LNCAP (cell line): ENCODE measurements around the gene ABHD12.

Source experiments
- TF ChIP-seq, protein P1 (sequence below): fragments of 450-650 bp; IDR thresholded peaks from 2 replicates; pipeline ENCODE4 v1.5.1; 2017; ENCODE audit warnings: mild to moderate bottlenecking

The ABHD12 gene

DNA sequence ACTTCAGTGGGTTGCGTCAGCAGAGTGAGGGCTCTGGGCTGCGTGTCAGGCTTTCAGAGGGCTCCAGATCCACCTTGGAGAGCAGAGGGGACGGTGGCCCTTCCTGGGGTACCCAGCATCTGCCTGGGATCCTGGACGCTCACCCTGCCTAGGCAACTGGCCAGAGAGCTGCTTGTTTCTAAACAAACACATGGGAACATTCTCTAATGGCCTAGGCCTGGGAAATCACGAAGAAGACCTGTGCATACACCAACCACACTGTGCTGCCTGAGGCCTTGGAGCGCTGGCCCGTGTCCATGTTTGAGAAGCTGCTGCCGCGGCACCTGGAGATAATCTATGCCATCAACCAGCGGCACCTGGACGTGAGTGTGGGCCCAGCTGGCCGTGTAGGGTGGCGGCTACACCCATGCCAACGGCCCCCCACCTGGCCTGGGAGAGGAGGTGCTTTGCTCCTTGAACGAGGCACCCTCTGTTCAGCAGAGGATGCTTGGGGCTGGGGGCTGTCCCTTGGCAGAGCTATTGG, 110.5 kb downstream of the ABHD12 start:
- TF ChIP-seq, protein P1, sequence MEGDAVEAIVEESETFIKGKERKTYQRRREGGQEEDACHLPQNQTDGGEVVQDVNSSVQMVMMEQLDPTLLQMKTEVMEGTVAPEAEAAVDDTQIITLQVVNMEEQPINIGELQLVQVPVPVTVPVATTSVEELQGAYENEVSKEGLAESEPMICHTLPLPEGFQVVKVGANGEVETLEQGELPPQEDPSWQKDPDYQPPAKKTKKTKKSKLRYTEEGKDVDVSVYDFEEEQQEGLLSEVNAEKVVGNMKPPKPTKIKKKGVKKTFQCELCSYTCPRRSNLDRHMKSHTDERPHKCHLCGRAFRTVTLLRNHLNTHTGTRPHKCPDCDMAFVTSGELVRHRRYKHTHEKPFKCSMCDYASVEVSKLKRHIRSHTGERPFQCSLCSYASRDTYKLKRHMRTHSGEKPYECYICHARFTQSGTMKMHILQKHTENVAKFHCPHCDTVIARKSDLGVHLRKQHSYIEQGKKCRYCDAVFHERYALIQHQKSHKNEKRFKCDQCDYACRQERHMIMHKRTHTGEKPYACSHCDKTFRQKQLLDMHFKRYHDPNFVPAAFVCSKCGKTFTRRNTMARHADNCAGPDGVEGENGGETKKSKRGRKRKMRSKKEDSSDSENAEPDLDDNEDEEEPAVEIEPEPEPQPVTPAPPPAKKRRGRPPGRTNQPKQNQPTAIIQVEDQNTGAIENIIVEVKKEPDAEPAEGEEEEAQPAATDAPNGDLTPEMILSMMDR, result no peak

DNA sequence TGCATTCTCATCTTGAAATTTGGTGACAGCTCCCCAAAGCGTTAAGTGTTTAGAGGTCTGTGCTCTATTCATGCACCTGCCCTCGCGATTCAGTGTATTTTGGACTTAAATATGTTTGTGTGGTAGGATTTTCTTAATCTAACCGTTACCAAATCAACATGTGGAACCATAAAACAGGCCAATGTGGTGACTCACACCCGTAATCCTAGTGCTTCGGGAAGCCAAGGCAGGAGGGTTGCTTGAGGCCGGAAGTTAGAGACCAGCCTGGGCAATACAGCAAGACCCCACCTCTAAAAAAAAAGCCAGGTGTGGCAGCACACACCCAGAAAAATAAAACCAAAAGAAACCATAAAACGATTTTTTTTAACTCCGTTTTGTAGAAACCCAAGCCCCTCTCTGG, 111.2 kb downstream of the ABHD12 start:
- TF ChIP-seq, protein P1, result no peak

DNA sequence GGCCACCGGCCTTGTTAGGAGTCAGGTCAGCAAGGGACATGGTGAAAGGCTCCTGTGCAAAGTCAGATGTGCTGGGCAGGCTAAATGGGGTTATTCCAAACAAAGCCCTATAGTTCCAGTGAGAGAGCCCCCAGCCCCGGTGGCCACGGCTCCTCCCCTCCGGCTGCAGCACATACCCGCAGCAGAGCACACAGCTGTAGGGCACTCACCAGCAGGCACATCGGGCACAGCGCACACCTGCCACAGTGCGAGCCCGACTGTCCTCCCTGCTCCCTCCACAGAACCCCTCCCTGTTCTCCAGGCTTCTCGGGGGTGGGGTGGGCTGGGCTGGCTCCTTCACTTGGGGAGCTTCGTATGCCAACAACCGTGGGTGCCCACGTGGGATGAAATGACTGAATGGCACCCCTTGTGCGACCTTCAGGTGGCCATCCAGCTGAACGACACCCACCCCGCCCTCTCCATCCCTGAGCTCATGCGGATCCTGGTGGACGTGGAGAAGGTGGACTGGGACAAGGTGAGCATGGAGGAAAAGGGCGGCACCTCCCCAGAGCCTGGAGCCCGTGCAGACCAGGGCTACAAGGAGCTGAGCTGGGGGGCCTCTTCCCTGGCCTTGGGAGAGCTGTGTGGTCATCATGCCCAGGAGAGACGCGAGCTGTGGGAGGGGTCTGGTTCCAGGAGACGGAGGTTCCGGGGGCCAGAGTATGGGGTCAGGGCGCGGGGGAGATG, 111.8 kb downstream of the ABHD12 start:
- TF ChIP-seq, protein P1, result no peak

- TF ChIP-seq, protein P1, result no peak
Observed at GRCh38 chr20:25277941-25278521, 112.6 kb downstream of the ABHD12 start.

- TF ChIP-seq, protein P1, result no peak
Observed at GRCh38 chr20:25277051-25277801, 113.4 kb downstream of the ABHD12 start.

DNA sequence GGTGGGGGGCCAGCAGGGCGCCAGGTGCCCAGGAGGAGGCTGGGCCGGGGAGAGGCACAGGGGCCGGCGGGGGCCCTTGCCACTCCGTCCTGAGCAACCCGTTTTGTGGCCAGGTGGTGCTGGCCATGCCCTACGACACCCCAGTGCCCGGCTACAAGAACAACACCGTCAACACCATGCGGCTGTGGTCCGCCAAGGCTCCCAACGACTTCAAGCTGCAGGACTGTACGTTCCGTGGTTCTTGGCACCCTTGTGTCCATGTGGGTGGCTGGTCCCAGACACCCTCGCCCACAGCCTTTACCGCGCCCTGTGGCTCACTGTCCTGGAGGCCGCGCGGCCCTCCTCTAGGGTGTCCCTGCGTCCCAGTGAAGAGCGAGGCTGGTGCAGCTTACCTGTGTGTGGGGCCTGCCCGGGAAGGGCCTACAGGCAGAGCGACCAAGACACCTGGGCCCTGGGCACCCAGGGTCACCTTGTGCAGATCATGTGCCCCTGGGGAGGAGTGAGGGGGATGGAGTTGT, 114.0 kb downstream of the ABHD12 start:
- TF ChIP-seq, protein P1, result no peak

GRCh38 chr20:25275813-25276532, 114.7 kb downstream of the ABHD12 start:
- TF ChIP-seq, protein P1, result no peak
